GM18873 (cell line): Measurements from ENCODE around the gene TCTN3.
A peak's percentile ranks its signal among the peaks of the same experiment; 100 is the strongest.
"Not testable (repeated sequence)": the region's sequence is repeated elsewhere in the genome, so short reads cannot be mapped to it uniquely, and the experiment has no call there.

Experiments
- ATAC-seq: cut with Tn5 transposase; IDR thresholded peaks from one replicate; pipeline ENCODE4 v1.9.1; 2021; ENCODE audit warnings: mild to moderate bottlenecking, moderate library complexity, moderate number of reproducible peaks; ENCODE audit not compliant: unreplicated experiment, low FRiP score

The TCTN3 gene

GRCh38 chr10:95693071-95693667, 558 bp downstream of the TCTN3 start:
- ATAC-seq: no peak

DNA sequence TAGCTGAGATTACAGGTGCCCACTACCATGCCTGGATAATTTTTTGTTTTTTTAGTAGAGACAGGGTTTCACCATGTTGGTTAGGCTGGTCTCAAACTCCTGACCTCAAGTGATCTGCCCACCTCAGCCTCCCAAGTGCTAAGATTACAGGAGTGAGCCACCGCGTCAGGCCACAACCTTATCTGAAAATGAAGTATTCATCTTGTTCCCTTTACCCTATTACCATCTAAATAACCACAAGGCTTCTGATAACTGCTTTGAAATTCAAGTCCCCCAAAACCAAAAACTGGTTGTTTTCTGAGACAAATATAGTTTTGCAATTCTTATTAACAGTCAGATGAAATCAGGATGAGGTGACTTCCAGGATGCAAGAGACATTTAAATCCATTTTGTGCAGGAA, 2.4 kb downstream of the TCTN3 start:
- ATAC-seq: no peak

- ATAC-seq: no peak
Measured at GRCh38 chr10:95688648-95689047, 5.1 kb downstream of the TCTN3 start.

- no peak for ATAC-seq
Measured at GRCh38 chr10:95683966-95684365, 9.8 kb downstream of the TCTN3 start.

GRCh38 chr10:95675403-95676116, 18.2 kb downstream of the TCTN3 start:
- no peak for ATAC-seq

DNA sequence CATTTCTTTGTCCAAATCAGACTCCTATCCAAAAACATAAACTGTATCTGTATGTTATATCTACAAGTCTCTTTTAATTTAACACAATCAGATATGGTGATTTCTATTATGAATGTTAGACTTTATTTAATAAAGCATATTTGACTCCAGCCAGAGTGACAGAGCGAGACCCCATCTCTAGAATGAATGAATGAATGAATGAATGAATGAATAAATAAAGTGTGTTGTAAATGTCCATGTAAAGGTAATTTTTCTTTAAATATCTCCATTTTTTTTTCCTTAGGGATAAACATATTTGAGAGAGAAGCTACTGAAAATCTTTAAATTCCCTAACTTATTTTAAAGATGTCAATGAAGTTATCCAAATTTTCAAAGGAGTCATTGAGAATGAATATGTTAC, 19.1 kb downstream of the TCTN3 start:
- ATAC-seq: no peak

GRCh38 chr10:95672641-95673040, 21.1 kb downstream of the TCTN3 start:
- not testable (repeated sequence) for ATAC-seq

DNA sequence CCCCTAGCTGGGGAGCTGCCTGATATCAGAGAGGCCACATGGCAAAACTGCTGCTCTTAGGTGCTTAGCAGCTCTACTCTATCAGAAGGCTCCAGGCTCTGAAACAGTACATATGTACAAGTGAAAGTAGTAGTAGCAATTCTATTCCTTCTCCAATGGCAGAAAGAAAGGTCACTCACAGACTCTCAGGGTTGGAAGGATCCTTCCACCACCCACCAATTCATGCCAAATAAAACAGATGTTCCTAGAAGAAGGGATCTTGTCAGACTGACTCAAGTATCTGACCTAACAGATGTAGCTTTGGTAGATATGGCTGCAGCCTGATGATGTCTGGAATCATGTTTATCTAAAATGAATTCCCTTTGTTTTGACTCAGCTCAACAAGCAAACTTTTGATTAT, 29.2 kb downstream of the TCTN3 start:
- ATAC-seq: no peak

DNA sequence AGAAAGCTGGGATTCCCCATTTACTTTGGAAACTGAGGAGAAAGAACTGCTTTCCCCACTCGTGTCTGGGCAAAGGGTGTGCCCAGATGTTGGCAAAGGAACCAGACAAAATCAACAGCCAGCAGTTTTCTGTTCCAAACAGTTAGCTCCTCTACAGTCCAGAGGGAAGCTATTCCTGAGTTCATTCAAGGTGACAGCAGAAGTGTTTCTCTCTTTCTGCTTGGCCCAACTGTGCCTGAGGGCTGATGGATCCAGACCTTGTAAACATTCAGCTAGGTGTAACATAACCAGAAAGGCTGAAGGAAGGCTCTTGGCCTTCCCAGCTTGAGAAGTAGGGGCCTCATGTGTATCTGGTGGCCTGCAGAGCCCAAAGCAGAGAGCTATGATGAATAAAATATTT, 30.2 kb downstream of the TCTN3 start:
- ATAC-seq: no peak

- no peak for ATAC-seq
Measured at GRCh38 chr10:95661818-95662217, 31.9 kb downstream of the TCTN3 start.

- ATAC-seq: no peak
Measured at GRCh38 chr10:95660283-95660682, 33.4 kb downstream of the TCTN3 start.

DNA sequence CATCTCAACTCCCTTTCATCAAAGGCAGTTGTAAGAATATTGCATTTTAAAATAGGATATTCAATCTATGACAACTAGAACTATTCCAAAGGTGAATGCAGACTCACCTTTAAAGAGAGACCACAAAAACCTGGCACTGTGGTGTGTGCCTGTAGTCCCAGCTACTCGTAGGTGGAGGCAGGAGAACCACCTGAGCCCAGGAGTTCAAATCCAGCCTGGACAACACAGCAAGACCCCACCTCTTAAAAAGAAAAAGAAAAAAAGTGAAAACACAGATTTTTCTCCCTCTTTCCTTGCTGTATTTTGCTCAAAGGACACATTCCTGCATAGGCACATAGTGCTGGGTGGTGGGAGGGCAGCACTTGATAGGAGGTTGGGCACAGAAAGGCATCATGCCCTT, 36.5 kb downstream of the TCTN3 start:
- ATAC-seq: no peak

DNA sequence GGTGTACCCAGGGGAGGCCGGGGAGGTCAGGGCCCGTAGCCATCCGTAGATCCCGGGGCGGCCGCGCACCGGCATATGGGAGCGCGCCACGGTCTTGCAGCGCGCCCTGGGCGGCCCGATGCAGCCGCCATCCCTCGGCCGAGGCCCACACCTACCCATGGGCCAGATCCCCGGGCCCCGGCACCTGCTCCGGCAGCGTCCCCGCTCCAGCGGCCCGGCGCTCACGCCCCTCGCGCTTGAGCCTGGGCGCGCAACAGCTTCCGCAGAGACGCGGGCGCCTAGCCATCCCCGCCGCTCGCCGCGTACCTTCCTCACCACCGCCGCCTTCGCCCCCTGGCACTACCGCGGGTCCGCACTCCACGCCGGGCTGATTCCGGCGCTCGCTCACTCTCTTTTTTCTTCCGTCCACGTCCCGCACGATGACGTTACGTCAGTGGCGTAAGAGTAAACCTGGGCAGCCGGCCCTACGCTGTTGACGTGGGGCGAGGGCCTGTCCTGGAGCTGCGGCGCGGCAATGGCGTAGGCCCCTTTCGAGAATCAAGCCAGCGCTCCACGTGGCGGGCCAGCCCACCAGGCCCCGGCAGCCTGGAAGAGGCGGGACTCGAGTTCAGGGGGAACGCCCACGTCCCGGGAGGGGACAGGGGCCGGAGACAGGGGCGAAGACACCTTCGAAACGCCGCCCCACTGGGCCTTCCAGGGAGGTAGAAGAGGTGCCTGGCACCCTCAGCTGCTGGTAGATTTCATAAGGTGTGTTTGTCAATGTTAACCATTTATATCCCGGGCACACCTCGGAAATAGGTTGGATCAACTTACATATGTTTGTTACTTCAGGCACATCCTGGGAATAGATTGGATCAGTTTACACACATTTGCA, 37.2 kb downstream of the TCTN3 start, which contains the start of gene ALDH18A1:
Gene ALDH18A1 (minus strand): TSS at position 421 of the 874 bp plus-strand sequence. CDS start 3,334 bp downstream, outside the sequence.
- peak; percentile 82 for ATAC-seq

- ATAC-seq: peak; percentile 3
Measured at GRCh38 chr10:95655571-95656290, 38.0 kb downstream of the TCTN3 start.

DNA sequence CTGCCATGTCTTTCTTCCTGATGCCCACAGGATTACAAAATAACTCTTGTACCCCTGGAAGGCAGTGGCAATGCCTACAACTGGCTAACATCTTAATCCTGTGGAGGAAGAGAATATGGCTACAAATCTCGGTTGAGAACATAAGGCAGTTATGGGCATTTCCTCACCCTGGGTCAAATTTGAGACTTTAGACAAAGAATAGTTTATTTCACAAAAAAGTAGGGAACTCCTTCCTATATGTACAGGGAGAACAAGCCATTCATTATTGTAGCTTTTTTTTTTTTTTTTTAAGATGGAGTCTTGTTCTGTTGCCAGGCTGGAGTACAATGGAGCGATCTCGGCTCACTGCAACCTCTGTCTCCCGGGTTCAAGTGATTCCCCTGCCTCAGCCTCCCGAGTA, 39.8 kb downstream of the TCTN3 start:
- no peak for ATAC-seq

DNA sequence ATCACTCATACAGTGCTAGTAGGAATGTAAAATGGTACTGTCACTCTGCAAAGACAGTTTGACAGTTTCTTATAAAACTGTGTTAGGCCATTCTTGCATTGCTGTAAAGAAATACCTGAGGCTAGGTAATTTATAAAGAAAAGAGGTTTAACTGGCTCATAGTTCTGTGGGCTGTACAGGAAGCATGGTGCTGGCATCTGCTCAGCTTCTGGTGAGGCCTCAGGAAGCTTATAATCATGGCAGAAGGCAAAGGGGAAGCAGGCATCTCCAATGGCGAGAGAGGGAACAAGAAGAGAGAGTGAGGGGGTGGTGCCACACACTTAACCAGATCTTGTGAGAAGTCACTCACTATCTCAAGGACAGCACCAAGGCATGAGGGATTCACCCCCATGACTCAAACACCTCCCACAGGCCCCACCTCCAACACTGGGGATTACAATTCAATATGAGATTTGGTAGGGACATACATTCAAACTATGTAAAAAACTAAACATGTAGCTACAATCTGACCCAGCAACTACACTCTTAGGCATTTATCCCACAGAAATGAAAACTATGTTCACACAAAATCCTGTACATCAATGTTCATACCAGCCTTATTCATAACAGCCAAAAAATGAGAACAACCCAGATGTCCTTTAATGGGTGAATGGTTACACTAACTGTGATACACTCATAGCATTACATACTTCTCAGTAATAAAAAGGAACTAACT, 42.2 kb downstream of the TCTN3 start:
- no peak for ATAC-seq

- no peak for ATAC-seq
Measured at GRCh38 chr10:95650232-95650631, 43.5 kb downstream of the TCTN3 start.

- no peak for ATAC-seq
Measured at GRCh38 chr10:95648138-95648537, 45.6 kb downstream of the TCTN3 start.

DNA sequence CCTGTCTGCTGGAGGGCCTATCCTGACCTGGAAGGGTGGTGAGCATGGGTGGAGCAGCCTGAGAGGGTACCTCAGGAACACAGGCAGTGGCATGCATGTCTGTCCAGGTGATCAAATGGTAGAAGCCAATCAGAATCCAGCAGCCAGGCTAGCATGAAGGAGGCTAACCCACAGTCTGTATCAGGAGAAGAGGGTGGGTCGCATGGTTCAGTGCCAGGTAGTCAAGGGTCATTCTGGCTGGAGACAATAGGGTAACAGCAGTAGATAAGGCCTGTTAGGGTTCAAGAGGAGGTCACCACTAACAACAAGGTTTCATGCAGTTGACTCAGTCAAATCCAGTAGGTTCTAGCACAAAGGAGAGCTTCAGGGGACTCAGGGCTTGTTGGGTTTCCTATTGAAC, 47.6 kb downstream of the TCTN3 start:
- ATAC-seq: no peak

DNA sequence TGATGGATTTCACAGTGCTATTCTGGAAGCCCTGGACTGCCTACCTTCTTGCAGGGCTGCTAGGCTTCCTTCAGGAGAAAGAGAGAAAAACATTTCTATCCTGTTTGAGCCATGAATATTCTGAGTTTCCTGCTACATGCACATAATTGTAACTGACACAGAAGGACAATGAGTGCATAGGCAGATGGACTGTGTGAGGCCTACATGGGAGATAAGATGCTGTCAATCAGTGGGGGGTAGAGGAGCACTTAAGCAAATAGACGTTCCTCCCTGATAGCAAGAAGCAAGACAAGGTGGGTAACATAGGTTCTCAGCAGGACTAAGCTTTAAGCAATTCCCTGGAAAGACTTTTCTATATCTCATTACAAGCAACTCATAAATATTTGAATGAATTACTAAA, 48.8 kb downstream of the TCTN3 start:
- ATAC-seq: no peak
